PC-9 (cell line): ENCODE data around the gene GAPDH. TPM values are rescaled to one million over a fixed set of nuclear protein-coding genes. Genes with fewer than 3 reads are reported as not detected.
A peak's percentile ranks its signal among the peaks of the same experiment; 100 is the strongest.

ENCODE experiments used
- BruUV-seq: library from RNA; stranded (reverse); fragments of 400-500 nt; replicated peaks from 2 replicates; lab custom pipeline; 2021; lab: Mats Ljungman, UMichigan
- CTCF ChIA-PET: fragments of 300-600 bp; sonication (Branson Sonifier 250); formaldehyde crosslinking; loops from one replicate; lab custom pipeline; 2022; ENCODE audit warnings: antibody characterized with exemption; lab: Charles Lee
- POLR2A ChIA-PET: fragments of 300-600 bp; sonication (Branson Sonifier 250); formaldehyde crosslinking; loops from one replicate; lab custom pipeline; 2022; ENCODE audit warnings: antibody characterized with exemption; ENCODE audit not compliant: unreplicated experiment; lab: Charles Lee
- DNase-seq, 2 experiments: peaks; one replicate each; pipeline versions ENCODE4 v3.0.0 to v3.0.0-alpha.2; 2015 to 2022; ENCODE audit warnings: mixed read lengths in 1 of 2
- H2AFZ ChIP-seq: fragments of 200-600 bp; sonication (generic); 2 replicates; pipeline ENCODE4 v1.8.1; 2017; ENCODE audit warnings: antibody characterized with exemption
- H3F3A ChIP-seq: fragments of 200-600 bp; sonication (generic); 2 replicates; pipeline ENCODE4 v1.8.1; 2017; ENCODE audit warnings: antibody characterized with exemption, mild to moderate bottlenecking, low read depth; ENCODE audit not compliant: insufficient read depth
- H3K27ac ChIP-seq: fragments of 200-600 bp; sonication (generic); 2 replicates; pipeline ENCODE4 v1.6.1; 2016; ENCODE audit warnings: mixed run types
- H3K27me3 ChIP-seq: fragments of 200-600 bp; sonication (generic); 2 replicates; pipeline ENCODE4 v1.6.1; 2016; ENCODE audit warnings: low read depth, mixed run types; ENCODE audit not compliant: insufficient read depth
- H3K36me3 ChIP-seq: fragments of 200-600 bp; sonication (generic); 2 replicates; pipeline ENCODE4 v1.6.1; 2016; ENCODE audit warnings: low read depth, mixed run types
- H3K4me1 ChIP-seq: fragments of 200-600 bp; sonication (generic); replicated peaks from 2 replicates; pipeline ENCODE4 v1.6.1; 2016; ENCODE audit warnings: mixed run types; ENCODE audit not compliant: insufficient read depth
- H3K4me2 ChIP-seq: fragments of 200-600 bp; sonication (generic); 2 replicates; pipeline ENCODE4 v1.6.1; 2017; ENCODE audit warnings: mixed run types
- H3K4me3 ChIP-seq: fragments of 200-600 bp; sonication (generic); 2 replicates; pipeline ENCODE4 v1.6.1; 2016; ENCODE audit warnings: mixed run types
- H3K79me2 ChIP-seq: fragments of 200-600 bp; sonication (generic); 2 replicates; pipeline ENCODE4 v1.6.1; 2017; ENCODE audit warnings: low read depth, mixed run types
- H3K9me2 ChIP-seq: fragments of 200-600 bp; sonication (generic); 2 replicates; pipeline ENCODE4 v1.8.1; 2017; ENCODE audit warnings: mild to moderate bottlenecking; ENCODE audit not compliant: insufficient read depth
- H3K9me3 ChIP-seq: fragments of 200-600 bp; sonication (generic); 2 replicates; pipeline ENCODE4 v1.8.1; 2016; ENCODE audit warnings: low read depth; ENCODE audit not compliant: insufficient read depth
- H4K20me1 ChIP-seq: fragments of 200-600 bp; sonication (generic); 2 replicates; pipeline ENCODE4 v1.8.1; 2017; ENCODE audit not compliant: insufficient read depth
- CTCF ChIP-seq: fragments of 200-600 bp; sonication (generic); conservative IDR thresholded peaks from 2 replicates; pipeline ENCODE4 v1.6.1; 2017; ENCODE audit warnings: mixed run types, antibody characterized with exemption, mild to moderate bottlenecking, moderate library complexity
- EZH2 ChIP-seq: fragments of 200-600 bp; sonication (generic); IDR thresholded peaks from 2 replicates; pipeline ENCODE4 v1.8.0; 2017; ENCODE audit warnings: antibody characterized with exemption, low read depth
- intact Hi-C: fragments of 100-400 bp; cut with micrococcal nuclease; formaldehyde crosslinking; loops from one replicate; pipeline ENCODE4 v1.10.0; 2022; ENCODE audit not compliant: unreplicated experiment
- total RNA-seq: library from RNA; stranded (reverse); gene quantifications from 2 replicates; pipeline ENCODE4 v1.2.3, GENCODE V29; 2021

The GAPDH gene
- total RNA-seq, 1 experiment from 2014 or later: 8,169 TPM

- H3F3A ChIP-seq: peaks cover 86% of the 10 kb centered on the region; the same call in 1 of the 2 replicates
- DNase-seq: peak in 1 of 2 experiments; percentile 33
- H3K9me2 ChIP-seq: no peaks in the 10 kb centered on the region
- H3K27ac ChIP-seq: no peak overlapping the region
- no peak overlapping the region for H2AFZ ChIP-seq
- H3K4me2 ChIP-seq: no peak overlapping the region
- TF ChIP-seq CTCF: no peak
- no peak for TF ChIP-seq EZH2
- intact Hi-C loops: no loop called here
- ChIA-PET CTCF (interaction anchor here (1.0 kb wide), 1 partner anchor 122 kb away, joined by 3 read pairs; no protein-coding TSS in a partner anchor), POLR2A (no interaction called here)
- no peaks in the 10 kb centered on the region for H3K9me3 ChIP-seq
- peaks cover 53% of the 10 kb centered on the region for H3K79me2 ChIP-seq
- H3K4me3 ChIP-seq: no peak overlapping the region
- no peaks in the 10 kb centered on the region for H3K27me3 ChIP-seq
- BruUV-seq: no TSS peak
- H3K4me1 ChIP-seq: peaks cover 6% of the 10 kb centered on the region; the same call in 1 of the 2 replicates
- H4K20me1 ChIP-seq: peaks cover 36% of the 10 kb centered on the region
- peaks cover 67% of the 10 kb centered on the region for H3K36me3 ChIP-seq
Measured at GRCh38 chr12:6562881-6563280, 28.6 kb downstream of the GAPDH start.

- H3K4me1 ChIP-seq: peaks cover 6% of the 10 kb centered on the region; the same call in 1 of the 2 replicates
- CTCF ChIA-PET: interaction anchor here (0.6 to 0.7 kb wide), 3 partner anchors 96 to 289 kb away, joined by 3 read pairs; no protein-coding TSS in a partner anchor
- H2AFZ ChIP-seq: no peak overlapping the region
- H3K4me3 ChIP-seq: no peak overlapping the region
- H3K27ac ChIP-seq: no peak overlapping the region
- peaks cover 32% of the 10 kb centered on the region for H4K20me1 ChIP-seq
- intact Hi-C loops: no loop called here
- H3K36me3 ChIP-seq: peaks cover 65% of the 10 kb centered on the region
- H3K27me3 ChIP-seq: no peaks in the 10 kb centered on the region
- no TSS peak for BruUV-seq
- no peak overlapping the region for H3K4me2 ChIP-seq
- no peaks in the 10 kb centered on the region for H3K9me3 ChIP-seq
- DNase-seq: peak; percentile 33 to 53
- no peaks in the 10 kb centered on the region for H3K9me2 ChIP-seq
- peaks cover 84% of the 10 kb centered on the region for H3F3A ChIP-seq
- TF ChIP-seq EZH2 (no peak), CTCF (peak; percentile 94)
- peaks cover 55% of the 10 kb centered on the region for H3K79me2 ChIP-seq
- POLR2A ChIA-PET: no interaction called here
Measured at GRCh38 chr12:6563448-6564050, 29.2 kb downstream of the GAPDH start.

- peaks cover 44% of the 10 kb centered on the region for H3K36me3 ChIP-seq
- H3K4me1 ChIP-seq: peaks cover 16% of the 10 kb centered on the region
- ChIA-PET CTCF (interaction anchor here (0.6 to 0.8 kb wide), 2 partner anchors 33 to 117 kb away, joined by 3 to 4 read pairs; partner anchors contain the start of gene GAPDH), POLR2A (interaction anchor here (0.8 kb wide), 1 partner anchor 33 kb away, joined by 17 read pairs; the partner anchor contains the start of gene GAPDH)
- H3F3A ChIP-seq: peaks cover 89% of the 10 kb centered on the region
- H4K20me1 ChIP-seq: peaks cover 24% of the 10 kb centered on the region
- DNase-seq: peak in 1 of 2 experiments; percentile 34
- H3K9me2 ChIP-seq: no peaks in the 10 kb centered on the region
- no TSS peak for BruUV-seq
- peak overlapping the region; percentile 70 for H3K27ac ChIP-seq
- no peaks in the 10 kb centered on the region for H3K27me3 ChIP-seq
- H2AFZ ChIP-seq: peak overlapping the region; percentile 87
- no peaks in the 10 kb centered on the region for H3K9me3 ChIP-seq
- no peak for TF ChIP-seq EZH2
- TF ChIP-seq CTCF: no peak
- peak overlapping the region; percentile 80 for H3K4me2 ChIP-seq
- H3K4me3 ChIP-seq: peak overlapping the region; percentile 82
- H3K79me2 ChIP-seq: peaks cover 62% of the 10 kb centered on the region
- intact Hi-C loops: loop anchor here (5.0 kb wide), 4 partner anchors 120 to 580 kb away; partner anchors contain the start of genes CDCA3, P3H3, USP5 and ZNF384
Measured at GRCh38 chr12:6567112-6567670, 32.9 kb downstream of the GAPDH start.
